Smooth muscle cell (in vitro differentiated cells): Measurements from ENCODE around the gene TRRAP. TPM values are rescaled to one million over a fixed set of nuclear protein-coding genes. Genes with fewer than 3 reads are reported as not detected.

Experiments
- DNase-seq: peaks from one replicate; lab custom pipeline; 2025; ENCODE audit not compliant: unreplicated experiment; lab: John Stamatoyannopoulos, UW
- H2AFZ ChIP-seq: fragments of 200-600 bp; sonication (generic); 2 replicates; pipeline ENCODE4 v1.6.0; 2016; ENCODE audit warnings: antibody characterized with exemption, low read depth, mild to moderate bottlenecking
- H3F3A ChIP-seq: fragments of 200-600 bp; sonication (generic); 2 replicates; pipeline ENCODE4 v1.6.0; 2017; ENCODE audit warnings: antibody characterized with exemption, low read depth
- H3K27ac ChIP-seq: fragments of 200-600 bp; sonication (generic); 2 replicates; pipeline ENCODE4 v1.5.1; 2016; ENCODE audit warnings: low read depth, mild to moderate bottlenecking
- H3K27me3 ChIP-seq: fragments of 200-600 bp; sonication (generic); 2 replicates; pipeline ENCODE4 v1.6.1; 2016; ENCODE audit warnings: low read depth, mild to moderate bottlenecking
- H3K36me3 ChIP-seq: fragments of 200-600 bp; sonication (generic); 2 replicates; pipeline ENCODE4 v1.5.1; 2016; ENCODE audit warnings: low read depth
- H3K4me1 ChIP-seq: fragments of 200-600 bp; sonication (generic); 2 replicates; pipeline ENCODE4 v1.5.1; 2016; ENCODE audit warnings: low read depth
- H3K4me2 ChIP-seq: fragments of 200-600 bp; sonication (generic); 2 replicates; pipeline ENCODE4 v1.6.0; 2016; ENCODE audit warnings: mild to moderate bottlenecking
- H3K4me3 ChIP-seq: fragments of 200-600 bp; sonication (generic); 2 replicates; pipeline ENCODE4 v1.5.1; 2016; ENCODE audit warnings: mild to moderate bottlenecking
- H3K79me2 ChIP-seq: fragments of 200-600 bp; sonication (generic); 2 replicates; pipeline ENCODE4 v1.6.0; 2016; ENCODE audit warnings: low read depth, mild to moderate bottlenecking
- H3K9ac ChIP-seq: fragments of 200-600 bp; sonication (generic); 2 replicates; pipeline ENCODE4 v1.6.0; 2016; ENCODE audit warnings: low read depth
- H3K9me3 ChIP-seq: fragments of 200-600 bp; sonication (generic); replicated peaks from 2 replicates; pipeline ENCODE4 v1.5.1; 2016; ENCODE audit warnings: low read depth
- H4K20me1 ChIP-seq: fragments of 200-600 bp; sonication (generic); 2 replicates; pipeline ENCODE4 v1.6.0; 2016; ENCODE audit warnings: low read depth
- WGBS: methylation state at CpG from one replicate; pipeline ENCODE4 v1.1.7; 2016; ENCODE audit warnings: low lambda C conversion rate; 5-methylcytosine and 5-hydroxymethylcytosine counted together
- polyA plus RNA-seq: library from polyadenylated mRNA; unstranded; fragments of >200 nt; fragmentation: Nextera tagmentation; extraction: Ambion mirVana; gene quantifications from 2 replicates; pipeline ENCODE4 v1.2.1, GENCODE V29; 2016
- total RNA-seq: library from RNA; depleted of rRNA; stranded (reverse); fragments of >200 nt; gene quantifications from 2 replicates; pipeline ENCODE4 v1.2.3, GENCODE V29; 2014
- TF ChIP-seq, protein P1 (sequence below): fragments of 200-600 bp; sonication (generic); IDR thresholded peaks from 2 replicates; pipeline ENCODE4 v1.5.1; 2017; ENCODE audit warnings: borderline replicate concordance, mild to moderate bottlenecking, antibody characterized with exemption; ENCODE audit not compliant: insufficient read depth, poor library complexity, severe bottlenecking

Gene TRRAP
- total and polyA plus RNA-seq, 2 experiments from 2014 or later = 3.9 to 24.8 TPM

DNA sequence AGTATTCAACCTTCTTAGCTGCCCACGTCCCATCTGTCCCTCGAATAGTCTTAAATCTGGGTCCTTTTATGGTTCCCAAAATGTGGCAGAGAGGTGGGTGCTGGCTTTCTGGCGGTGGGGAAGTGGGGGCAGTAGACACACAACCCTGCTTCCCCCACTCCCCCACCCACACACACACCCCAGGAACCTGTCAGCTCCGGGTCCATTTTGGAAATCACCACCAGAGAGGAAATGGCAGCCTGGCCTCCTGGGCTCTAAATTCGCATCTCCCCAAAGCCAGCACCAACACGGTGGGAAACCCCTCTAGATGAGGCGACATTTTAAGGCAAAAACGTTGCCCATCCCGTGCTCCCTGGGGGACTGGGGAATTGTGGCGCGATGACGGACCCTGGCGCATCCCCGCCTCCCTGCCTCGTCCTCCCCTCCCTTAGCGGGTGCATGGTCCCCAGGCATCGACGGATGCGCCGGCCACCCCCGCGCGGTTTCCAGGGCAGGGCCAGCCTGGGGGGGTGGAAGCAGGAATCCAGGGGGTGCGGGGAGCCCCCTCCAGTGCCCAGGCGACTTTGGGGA, 9.2 kb upstream of the TRRAP start:
- no peak overlapping the region for H3K9ac ChIP-seq
- no peak for DNase-seq
- no peaks in the 10 kb centered on the region for H4K20me1 ChIP-seq
- no peak overlapping the region for H3K27ac ChIP-seq
- H2AFZ ChIP-seq = no peak overlapping the region
- no peaks in the 10 kb centered on the region for H3K9me3 ChIP-seq
- peaks cover 6% of the 10 kb centered on the region for H3K4me1 ChIP-seq
- TF ChIP-seq, protein P1, sequence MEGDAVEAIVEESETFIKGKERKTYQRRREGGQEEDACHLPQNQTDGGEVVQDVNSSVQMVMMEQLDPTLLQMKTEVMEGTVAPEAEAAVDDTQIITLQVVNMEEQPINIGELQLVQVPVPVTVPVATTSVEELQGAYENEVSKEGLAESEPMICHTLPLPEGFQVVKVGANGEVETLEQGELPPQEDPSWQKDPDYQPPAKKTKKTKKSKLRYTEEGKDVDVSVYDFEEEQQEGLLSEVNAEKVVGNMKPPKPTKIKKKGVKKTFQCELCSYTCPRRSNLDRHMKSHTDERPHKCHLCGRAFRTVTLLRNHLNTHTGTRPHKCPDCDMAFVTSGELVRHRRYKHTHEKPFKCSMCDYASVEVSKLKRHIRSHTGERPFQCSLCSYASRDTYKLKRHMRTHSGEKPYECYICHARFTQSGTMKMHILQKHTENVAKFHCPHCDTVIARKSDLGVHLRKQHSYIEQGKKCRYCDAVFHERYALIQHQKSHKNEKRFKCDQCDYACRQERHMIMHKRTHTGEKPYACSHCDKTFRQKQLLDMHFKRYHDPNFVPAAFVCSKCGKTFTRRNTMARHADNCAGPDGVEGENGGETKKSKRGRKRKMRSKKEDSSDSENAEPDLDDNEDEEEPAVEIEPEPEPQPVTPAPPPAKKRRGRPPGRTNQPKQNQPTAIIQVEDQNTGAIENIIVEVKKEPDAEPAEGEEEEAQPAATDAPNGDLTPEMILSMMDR = no peak
- peaks cover 33% of the 10 kb centered on the region for H3K27me3 ChIP-seq
- peak overlapping the region; percentile 51 for H3K4me3 ChIP-seq
- no peaks in the 10 kb centered on the region for H3K36me3 ChIP-seq
- H3K79me2 ChIP-seq = no peaks in the 10 kb centered on the region
- no peaks in the 10 kb centered on the region for H3F3A ChIP-seq
- WGBS = 28% methylated on average over 12 of the region's 25 CpGs
- peak overlapping the region; percentile 86 for H3K4me2 ChIP-seq

DNA sequence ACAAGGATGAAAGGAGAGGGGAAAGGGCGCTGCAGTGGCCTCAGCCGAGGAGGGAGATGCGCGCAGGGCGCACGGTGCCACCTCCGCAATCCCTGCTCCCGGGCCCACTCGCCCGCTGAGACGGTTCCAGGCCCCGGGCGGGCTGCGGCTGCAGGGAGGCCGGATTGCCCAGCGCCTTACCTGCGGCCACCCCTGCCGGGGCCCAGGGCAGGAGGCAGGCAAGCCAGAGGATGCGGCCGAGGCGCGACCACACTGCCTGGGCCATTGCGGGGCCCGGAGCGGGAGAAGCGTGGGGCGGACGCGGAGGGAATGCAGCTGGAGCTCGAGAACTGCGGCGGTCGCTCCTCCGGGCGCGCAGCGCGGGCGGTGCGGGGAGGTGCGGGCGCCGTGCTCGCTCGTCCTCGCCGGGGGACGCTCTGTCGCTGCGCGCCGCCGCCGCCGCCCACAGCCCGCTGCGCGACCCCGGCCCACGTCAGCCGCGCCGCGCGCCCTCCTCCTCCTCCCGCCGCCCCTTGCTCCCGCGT, 8.7 kb upstream of the TRRAP start, which contains the start of gene TMEM130:
Gene TMEM130 (minus strand): TSS at position 418 of the 524 bp plus-strand sequence. CDS start 153 bp downstream, at position 265.
- Histone ChIP-seq H3K4me2 (peak within 1 kb of the TSS; percentile 86), H3K4me3 (peak within 1 kb of the TSS; percentile 51), H3K9ac (no peak within 1 kb of the TSS), H3K27ac (no peak within 1 kb of the TSS), H4K20me1 (no peaks in the 10 kb centered on the region), H3K36me3 (no peaks in the 10 kb centered on the region), H3K4me1 (peaks cover 6% of the 10 kb centered on the region), H3K9me3 (no peaks in the 10 kb centered on the region), H2AFZ (no peak within 1 kb of the TSS), H3K79me2 (no peaks in the 10 kb centered on the region), H3F3A (no peaks in the 10 kb centered on the region), H3K27me3 (peaks cover 33% of the 10 kb centered on the region)
- TF ChIP-seq, protein P1 = no peak
- WGBS = 4% methylated on average over 28 of the region's 69 CpGs
- DNase-seq = no peak

DNA sequence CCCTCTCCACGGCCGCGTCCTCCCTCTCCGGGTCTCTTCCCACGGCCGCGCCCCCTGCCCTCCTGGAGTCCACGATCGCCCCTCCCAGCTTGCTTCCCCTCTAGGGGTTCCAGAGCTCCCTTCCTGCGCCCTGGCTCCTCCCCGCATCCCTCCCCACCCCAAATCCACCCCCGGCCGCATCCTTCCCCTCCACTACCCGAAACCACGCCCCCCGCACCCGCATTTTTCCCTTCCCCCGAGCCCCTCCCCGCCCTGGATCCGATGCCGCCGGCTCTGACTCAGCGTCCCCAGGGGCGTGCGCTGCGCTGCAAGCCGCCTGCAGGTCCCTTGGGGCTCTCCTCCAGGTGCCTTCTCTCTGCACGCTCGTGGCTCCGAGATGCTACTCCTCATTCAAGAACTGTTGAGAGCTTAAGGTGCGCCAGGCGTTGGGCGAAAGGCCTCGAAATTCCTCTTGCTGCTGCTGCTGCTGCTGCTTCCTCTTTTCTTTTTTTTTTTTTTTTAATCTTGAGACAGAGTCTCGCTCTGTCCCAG, 8.1 kb upstream of the TRRAP start:
- Histone ChIP-seq H2AFZ (no peak overlapping the region), H3K4me1 (peaks cover 6% of the 10 kb centered on the region), H3K4me3 (peak overlapping the region; percentile 51), H3K79me2 (no peaks in the 10 kb centered on the region), H3K9me3 (no peaks in the 10 kb centered on the region), H3K36me3 (no peaks in the 10 kb centered on the region), H4K20me1 (no peaks in the 10 kb centered on the region), H3K4me2 (peak overlapping the region; percentile 86), H3K9ac (no peak overlapping the region), H3F3A (no peaks in the 10 kb centered on the region), H3K27me3 (peaks cover 33% of the 10 kb centered on the region), H3K27ac (no peak overlapping the region)
- peak; percentile 8 for DNase-seq
- TF ChIP-seq, protein P1 = no peak
- WGBS = 4% methylated on average over 25 of the region's 35 CpGs
